WTC11 (cell line): Measurements from ENCODE around the gene AQP1. TPM values are rescaled to one million over a fixed set of nuclear protein-coding genes. Genes with fewer than 3 reads are reported as not detected.

Experiments used
- ATAC-seq: fragments of 200-7000 bp; cut with Tn5 transposase; 2 replicates; pipeline ENCODE4 v1.10.0; 2021; ENCODE audit warnings: mild to moderate bottlenecking, moderate library complexity
- CTCF ChIA-PET: fragments of 300-600 bp; sonication (Branson Sonifier 250); formaldehyde crosslinking; loops from one replicate; lab custom pipeline; 2021; ENCODE audit warnings: antibody characterized with exemption; lab: Charles Lee
- POLR2A ChIA-PET: fragments of 350-600 bp; sonication (Branson Sonifier 250); formaldehyde crosslinking; loops from one replicate; lab custom pipeline; 2021; ENCODE audit warnings: antibody characterized with exemption; lab: Charles Lee
- DNase-seq: peaks from one replicate; pipeline ENCODE4 v3.0.0; 2021; ENCODE audit warnings: low spot score
- H3K27ac Mint-ChIP-seq: 2 replicates; pipeline ENCODE4 v1.8.0; 2021; ENCODE audit warnings: mixed read lengths
- H3K27me3 Mint-ChIP-seq: 2 replicates; pipeline ENCODE4 v1.8.0; 2021; ENCODE audit warnings: low read depth, mild to moderate bottlenecking, moderate library complexity, mixed read lengths
- H3K36me3 Mint-ChIP-seq: 2 replicates; pipeline ENCODE4 v1.8.0; 2021; ENCODE audit warnings: mixed read lengths
- H3K4me1 Mint-ChIP-seq: 2 replicates; pipeline ENCODE4 v1.8.0; 2022; ENCODE audit warnings: mixed read lengths
- H3K4me3 Mint-ChIP-seq: 2 replicates; pipeline ENCODE4 v1.8.0; 2021; ENCODE audit warnings: mild to moderate bottlenecking, moderate library complexity, mixed read lengths
- H3K9me3 Mint-ChIP-seq: 2 replicates; pipeline ENCODE4 v1.8.0; 2021; ENCODE audit warnings: mixed read lengths
- AFF4 ChIP-seq: sonication (generic); formaldehyde crosslinking; IDR thresholded peaks from 2 replicates; pipeline ENCODE4 v1.8.1; 2023; ENCODE audit warnings: mild to moderate bottlenecking, missing genetic modification reagents, borderline replicate concordance
- ATF1 ChIP-seq: sonication (generic); formaldehyde crosslinking; IDR thresholded peaks from 2 replicates; pipeline ENCODE4 v1.8.1; 2023; ENCODE audit warnings: mild to moderate bottlenecking, moderate library complexity, missing genetic modification reagents
- E2F1 ChIP-seq: sonication (generic); formaldehyde crosslinking; IDR thresholded peaks from 2 replicates; pipeline ENCODE4 v1.8.0; 2022; ENCODE audit warnings: mild to moderate bottlenecking, missing genetic modification reagents
- HMGXB4 ChIP-seq: sonication (generic); formaldehyde crosslinking; IDR thresholded peaks from 2 replicates; pipeline ENCODE4 v1.8.1; 2023; ENCODE audit warnings: mild to moderate bottlenecking, moderate library complexity, missing genetic modification reagents
- MLX ChIP-seq: sonication (generic); formaldehyde crosslinking; IDR thresholded peaks from 2 replicates; pipeline ENCODE4 v1.8.1; 2023; ENCODE audit warnings: mild to moderate bottlenecking, missing genetic modification reagents, moderate library complexity
- MXD4 ChIP-seq: fragments of 250-450 bp; sonication (Bioruptor Pico); IDR thresholded peaks from 2 replicates; pipeline ENCODE4 v1.8.0; 2021; ENCODE audit warnings: mild to moderate bottlenecking, moderate library complexity, borderline replicate concordance
- NR2C2 ChIP-seq: sonication (generic); formaldehyde crosslinking; IDR thresholded peaks from 2 replicates; pipeline ENCODE4 v1.8.0; 2022; ENCODE audit warnings: mild to moderate bottlenecking, missing genetic modification reagents
- NR3C1 ChIP-seq: sonication (generic); formaldehyde crosslinking; conservative IDR thresholded peaks from 2 replicates; pipeline ENCODE4 v1.8.1; 2023; ENCODE audit warnings: low read depth, mild to moderate bottlenecking, missing genetic modification reagents
- OVOL2 ChIP-seq: fragments of 250-450 bp; sonication (Bioruptor Pico); IDR thresholded peaks from 2 replicates; pipeline ENCODE4 v1.9.0; 2021; ENCODE audit warnings: mild to moderate bottlenecking, borderline replicate concordance
- SOX15 ChIP-seq: fragments of 250-450 bp; sonication (Bioruptor Pico); IDR thresholded peaks from 2 replicates; pipeline ENCODE4 v1.9.0; 2021; ENCODE audit warnings: mild to moderate bottlenecking
- TP53 ChIP-seq: sonication (generic); formaldehyde crosslinking; IDR thresholded peaks from 2 replicates; pipeline ENCODE4 v1.8.1; 2023; ENCODE audit warnings: mild to moderate bottlenecking, missing genetic modification reagents
- ZMAT4 ChIP-seq: fragments of 250-450 bp; sonication (Bioruptor Pico); IDR thresholded peaks from 2 replicates; pipeline ENCODE4 v1.9.0; 2021; ENCODE audit warnings: mild to moderate bottlenecking
- ZNF219 ChIP-seq: sonication (generic); formaldehyde crosslinking; IDR thresholded peaks from 2 replicates; pipeline ENCODE4 v1.8.0; 2023; ENCODE audit warnings: missing genetic modification reagents, mild to moderate bottlenecking, borderline replicate concordance
- ZNF263 ChIP-seq: sonication (generic); formaldehyde crosslinking; IDR thresholded peaks from 2 replicates; pipeline ENCODE4 v1.8.1; 2022; ENCODE audit warnings: low read depth, mild to moderate bottlenecking, moderate library complexity, missing genetic modification reagents
- ZNF425 ChIP-seq: fragments of 250-450 bp; sonication (Bioruptor Pico); conservative IDR thresholded peaks from 2 replicates; pipeline ENCODE4 v1.9.0; 2021; ENCODE audit warnings: mild to moderate bottlenecking
- total RNA-seq: library from RNA; stranded (reverse); gene quantifications from 3 replicates; pipeline ENCODE4 v1.2.3, GENCODE V29; 2021

The AQP1 gene
- total RNA-seq, 1 experiment from 2014 or later, result 0.81 TPM

- CTCF ChIA-PET, result interaction anchor here (0.6 to 2.0 kb wide), 4 partner anchors 27 to 212 kb away, joined by 3 to 12 read pairs (median 3); no protein-coding TSS in a partner anchor
- H3K27ac Mint-ChIP-seq, result no peak overlapping the region
- no peaks in the 10 kb centered on the region for H3K27me3 Mint-ChIP-seq
- DNase-seq (no peak), ATAC-seq (no peak)
- no peaks in the 10 kb centered on the region for H3K9me3 Mint-ChIP-seq
- TF ChIP-seq ZNF425 (CRISPR knock-in tag), result no peak
- TF ChIP-seq AFF4 (CRISPR knock-in tag), result no peak
- TF ChIP-seq SOX15 (CRISPR knock-in tag), result no peak
- no peak for TF ChIP-seq HMGXB4 (CRISPR knock-in tag)
- no peak for TF ChIP-seq E2F1 (CRISPR knock-in tag)
- no peak for TF ChIP-seq ZNF263 (CRISPR knock-in tag)
- no peak for TF ChIP-seq MLX (CRISPR knock-in tag)
- TF ChIP-seq OVOL2 (CRISPR knock-in tag), result no peak
- TF ChIP-seq ZMAT4 (CRISPR knock-in tag), result no peak
- TF ChIP-seq TP53 (CRISPR knock-in tag), result no peak
- TF ChIP-seq NR2C2 (CRISPR knock-in tag), result no peak
- no peak for TF ChIP-seq ATF1 (CRISPR knock-in tag)
- TF ChIP-seq ZNF219, result no peak
- TF ChIP-seq MXD4, result no peak
- no peak for TF ChIP-seq NR3C1 (CRISPR knock-in tag)
- no peaks in the 10 kb centered on the region for H3K36me3 Mint-ChIP-seq
- POLR2A ChIA-PET, result no interaction called here
- H3K4me3 Mint-ChIP-seq, result no peak overlapping the region
- H3K4me1 Mint-ChIP-seq, result peaks cover 12% of the 10 kb centered on the region
Observed at GRCh38 chr7:30911133-30911532, 520 bp upstream of the AQP1 start.
